ENCODE measurements around the gene PKNOX2. TPM values are rescaled to one million over a fixed set of nuclear protein-coding genes. Genes with fewer than 3 reads are reported as not detected.

PKNOX2 gene
- total RNA-seq, 1 experiment from 2014 or later = 13.1 TPM

DNA sequence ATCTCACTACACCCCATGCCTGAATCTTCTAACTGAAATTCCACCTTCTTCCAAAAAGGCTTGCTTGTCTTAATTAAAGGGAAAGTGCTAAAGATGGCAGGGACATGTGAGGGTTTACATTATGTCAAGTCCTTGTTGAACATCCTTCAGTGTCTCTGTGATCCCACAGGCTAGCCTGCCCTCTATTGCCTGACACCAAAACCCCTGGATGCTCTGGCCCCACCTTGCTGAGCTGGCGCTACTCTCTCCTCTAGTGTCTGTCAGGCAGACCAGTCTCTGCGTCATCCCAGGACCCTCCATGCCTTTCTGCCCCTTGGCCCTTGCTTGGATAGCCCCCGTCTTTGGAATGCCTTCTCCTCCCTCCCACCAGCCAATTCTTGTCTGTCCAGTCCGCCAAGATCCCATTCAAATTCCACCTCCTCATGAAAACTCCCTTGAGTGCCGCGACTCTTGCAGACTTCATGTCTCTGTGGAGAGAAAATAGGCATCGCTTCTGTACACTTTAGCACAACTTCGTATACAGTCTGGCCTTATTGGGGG is 69.3 kb downstream of the PKNOX2 start:
- H3K4me1 ChIP-seq = no peaks in the 10 kb centered on the region
- H3K9me3 ChIP-seq (replicated peaks) = no peaks in the 10 kb centered on the region
- no peak for DNase-seq
- H3K27me3 ChIP-seq = no peaks in the 10 kb centered on the region
- no peak overlapping the region for H3K27ac ChIP-seq
- H3K4me3 ChIP-seq = no peak overlapping the region
- peaks cover 3% of the 10 kb centered on the region; the same call in 1 of the 2 replicates for H3K36me3 ChIP-seq

GRCh38 chr11:125235071-125235471 is 70.5 kb downstream of the PKNOX2 start:
- no peak overlapping the region for H3K27ac ChIP-seq
- H3K36me3 ChIP-seq = peaks cover 3% of the 10 kb centered on the region; the same call in 1 of the 2 replicates
- H3K9me3 ChIP-seq (replicated peaks) = no peaks in the 10 kb centered on the region
- H3K4me3 ChIP-seq = no peak overlapping the region
- DNase-seq = no peak
- H3K4me1 ChIP-seq = no peaks in the 10 kb centered on the region
- no peaks in the 10 kb centered on the region for H3K27me3 ChIP-seq

DNA sequence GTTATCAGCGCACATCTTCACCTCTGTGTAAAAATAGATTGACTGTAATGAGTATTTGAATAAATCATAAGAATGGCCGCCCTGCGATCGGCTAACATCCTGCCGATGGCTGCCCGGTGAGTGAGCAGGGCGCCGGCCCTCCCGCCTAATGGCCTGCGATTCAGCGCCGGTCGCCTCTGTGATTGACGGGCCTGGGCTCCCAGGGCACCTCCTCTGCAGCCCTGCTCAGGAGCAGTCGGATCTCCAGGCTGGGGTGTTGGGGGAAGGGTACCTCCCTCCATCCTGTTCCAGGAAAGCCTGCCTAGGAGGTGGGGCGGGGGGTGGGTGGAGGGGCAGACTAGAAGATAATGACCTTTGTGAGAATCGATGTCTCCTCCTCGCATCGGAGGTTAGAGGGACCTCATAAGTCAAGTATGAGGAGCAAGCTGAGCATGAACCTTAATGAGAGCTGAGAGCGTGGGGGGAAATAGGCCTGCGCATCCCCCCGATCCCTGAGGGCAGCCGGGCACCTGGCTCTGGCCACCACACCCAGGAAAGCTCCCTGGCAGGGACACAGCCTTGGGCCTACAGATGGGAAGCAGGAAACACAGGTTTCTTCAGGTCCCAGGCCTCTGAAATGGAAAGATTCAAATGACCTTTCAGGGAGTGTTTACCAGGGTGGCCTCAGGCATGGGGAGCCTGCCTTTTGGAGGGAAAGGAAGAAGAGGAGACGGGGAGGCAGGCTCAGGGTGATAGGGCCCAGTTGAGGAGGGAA is 71.7 kb downstream of the PKNOX2 start:
- no peak for DNase-seq
- Histone ChIP-seq H3K36me3 (peaks cover 3% of the 10 kb centered on the region; the same call in 1 of the 2 replicates), H3K27me3 (no peaks in the 10 kb centered on the region), H3K27ac (no peak overlapping the region), H3K9me3 (replicated peaks) (no peaks in the 10 kb centered on the region), H3K4me3 (no peak overlapping the region), H3K4me1 (no peaks in the 10 kb centered on the region)

GRCh38 chr11:125239585-125240560 is 75.3 kb downstream of the PKNOX2 start:
- no peaks in the 10 kb centered on the region for H3K9me3 ChIP-seq (replicated peaks)
- H3K4me3 ChIP-seq = no peak overlapping the region
- no peak overlapping the region for H3K27ac ChIP-seq
- peaks cover 3% of the 10 kb centered on the region; the same call in 1 of the 2 replicates for H3K36me3 ChIP-seq
- H3K27me3 ChIP-seq = no peaks in the 10 kb centered on the region
- DNase-seq = no peak
- no peaks in the 10 kb centered on the region for H3K4me1 ChIP-seq

- Histone ChIP-seq H3K27me3 (no peaks in the 10 kb centered on the region), H3K9me3 (replicated peaks) (no peaks in the 10 kb centered on the region), H3K27ac (no peak overlapping the region), H3K4me1 (no peaks in the 10 kb centered on the region), H3K4me3 (no peak overlapping the region), H3K36me3 (peaks cover 2% of the 10 kb centered on the region; the same call in 1 of the 2 replicates)
- DNase-seq = no peak
Observed at GRCh38 chr11:125241104-125241503, 76.6 kb downstream of the PKNOX2 start.

GRCh38 chr11:125242141-125242775 is 77.7 kb downstream of the PKNOX2 start:
- H3K4me3 ChIP-seq = no peak overlapping the region
- no peaks in the 10 kb centered on the region for H3K9me3 ChIP-seq (replicated peaks)
- no peaks in the 10 kb centered on the region for H3K4me1 ChIP-seq
- H3K36me3 ChIP-seq = peaks cover 2% of the 10 kb centered on the region; the same call in 1 of the 2 replicates
- DNase-seq = no peak
- no peaks in the 10 kb centered on the region for H3K27me3 ChIP-seq
- no peak overlapping the region for H3K27ac ChIP-seq

- H3K4me1 ChIP-seq = no peaks in the 10 kb centered on the region
- H3K9me3 ChIP-seq (replicated peaks) = no peaks in the 10 kb centered on the region
- H3K27me3 ChIP-seq = no peaks in the 10 kb centered on the region
- no peak overlapping the region for H3K4me3 ChIP-seq
- no peak for DNase-seq
- H3K27ac ChIP-seq = no peak overlapping the region
- peaks cover 3% of the 10 kb centered on the region; the same call in 1 of the 2 replicates for H3K36me3 ChIP-seq
Observed at GRCh38 chr11:125244166-125244565, 79.6 kb downstream of the PKNOX2 start.

DNA sequence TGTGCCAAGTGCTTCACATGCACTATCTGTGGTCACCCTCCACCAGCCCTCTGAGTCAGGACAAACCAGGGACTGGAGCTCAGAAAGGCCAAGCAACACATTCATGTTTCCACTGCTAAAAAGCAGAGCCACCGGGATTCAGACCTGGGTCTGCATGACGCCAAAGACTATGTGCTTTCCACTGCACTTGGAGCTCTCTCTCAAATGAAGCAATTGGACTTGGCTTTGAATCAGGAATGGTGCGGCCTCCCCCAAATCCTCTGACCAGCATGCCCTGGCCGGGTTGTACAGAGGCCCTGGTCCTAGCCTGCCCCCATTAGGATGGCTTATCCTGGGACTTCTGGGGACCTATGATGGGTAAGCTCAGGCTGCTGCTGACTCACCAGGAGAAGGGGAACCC is 80.7 kb downstream of the PKNOX2 start:
- Histone ChIP-seq H3K4me3 (no peak overlapping the region), H3K27ac (no peak overlapping the region), H3K4me1 (no peaks in the 10 kb centered on the region), H3K36me3 (peaks cover 6% of the 10 kb centered on the region; the same call in 1 of the 2 replicates), H3K9me3 (replicated peaks) (no peaks in the 10 kb centered on the region), H3K27me3 (no peaks in the 10 kb centered on the region)
- DNase-seq = no peak

GRCh38 chr11:125247431-125247830 is 82.9 kb downstream of the PKNOX2 start:
- Histone ChIP-seq H3K9me3 (replicated peaks) (no peaks in the 10 kb centered on the region), H3K4me1 (no peaks in the 10 kb centered on the region), H3K36me3 (peaks cover 6% of the 10 kb centered on the region; the same call in 1 of the 2 replicates), H3K27ac (no peak overlapping the region), H3K27me3 (no peaks in the 10 kb centered on the region), H3K4me3 (no peak overlapping the region)
- no peak for DNase-seq

DNA sequence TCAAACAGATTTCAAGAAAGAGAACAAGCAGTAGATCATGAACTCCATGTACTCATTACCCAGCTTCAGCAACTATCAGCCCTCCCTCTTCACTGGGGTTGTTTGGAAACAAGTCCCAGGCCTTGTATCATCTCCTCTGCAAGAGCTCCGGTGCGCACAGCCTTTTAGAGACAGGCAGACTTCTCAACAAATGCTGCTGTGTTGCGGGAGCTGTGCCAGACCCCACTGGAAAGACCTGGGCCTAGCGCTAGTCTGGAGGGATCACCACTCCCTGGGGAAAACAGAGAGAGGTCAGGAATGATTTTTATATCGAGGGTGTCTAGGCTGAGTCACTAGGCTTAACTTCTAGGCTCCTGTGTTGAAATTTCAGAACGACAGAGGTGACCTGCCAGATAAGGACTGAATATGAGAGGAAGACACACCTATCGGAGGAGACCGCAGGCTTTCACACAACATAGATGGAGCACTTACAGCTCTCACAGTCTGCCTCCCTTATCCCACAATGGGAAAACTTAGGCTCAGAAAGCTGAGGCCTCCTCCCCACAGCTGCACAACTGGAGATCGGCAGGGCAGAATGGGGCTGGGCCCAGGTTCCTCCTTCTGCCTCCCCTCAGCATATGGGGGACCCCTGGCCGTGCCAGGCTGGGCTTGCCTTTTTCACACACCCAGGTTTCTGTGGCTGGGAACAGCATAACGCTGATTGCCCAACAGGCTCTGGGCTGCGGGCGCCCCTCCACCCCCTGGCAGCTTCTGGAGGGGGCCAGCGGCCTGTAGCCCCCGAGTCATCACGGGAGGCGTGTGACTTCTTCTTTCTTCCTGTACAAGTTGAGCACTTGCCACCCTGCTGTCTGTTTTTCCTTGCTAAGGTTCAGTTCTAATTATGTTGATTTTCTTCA is 86.0 kb downstream of the PKNOX2 start:
- no peak for DNase-seq
- Histone ChIP-seq H3K27me3 (no peaks in the 10 kb centered on the region), H3K27ac (no peak overlapping the region), H3K9me3 (replicated peaks) (no peaks in the 10 kb centered on the region), H3K4me3 (no peak overlapping the region), H3K36me3 (peaks cover 6% of the 10 kb centered on the region; the same call in 1 of the 2 replicates), H3K4me1 (no peaks in the 10 kb centered on the region)

GRCh38 chr11:125251214-125251545 is 86.6 kb downstream of the PKNOX2 start:
- H3K36me3 ChIP-seq = peaks cover 4% of the 10 kb centered on the region; the same call in 1 of the 2 replicates
- no peaks in the 10 kb centered on the region for H3K27me3 ChIP-seq
- H3K9me3 ChIP-seq (replicated peaks) = no peaks in the 10 kb centered on the region
- H3K4me3 ChIP-seq = no peak overlapping the region
- H3K27ac ChIP-seq = no peak overlapping the region
- H3K4me1 ChIP-seq = no peaks in the 10 kb centered on the region
- no peak for DNase-seq

DNA sequence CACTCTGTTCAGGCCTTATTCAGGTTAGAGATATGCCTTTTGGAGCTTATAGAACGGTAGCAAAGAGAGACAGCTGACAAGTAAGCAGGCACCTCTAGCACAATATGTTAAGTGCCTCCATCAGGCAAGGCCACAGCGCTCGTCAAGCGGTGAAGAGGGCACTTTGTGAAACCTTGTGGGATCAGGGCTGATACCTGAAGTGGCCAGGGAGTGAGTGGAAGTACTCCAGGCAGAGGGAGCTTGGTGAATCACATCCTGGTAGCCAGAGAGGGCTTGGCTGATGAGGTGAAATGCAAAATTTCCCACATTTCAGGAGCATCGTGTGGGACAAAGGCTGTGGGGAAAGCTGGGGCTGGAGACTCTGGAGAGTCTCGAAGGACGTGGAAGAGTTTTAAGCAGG is 87.4 kb downstream of the PKNOX2 start:
- Histone ChIP-seq H3K27me3 (no peaks in the 10 kb centered on the region), H3K4me3 (no peak overlapping the region), H3K36me3 (peaks cover 4% of the 10 kb centered on the region; the same call in 1 of the 2 replicates), H3K4me1 (no peaks in the 10 kb centered on the region), H3K9me3 (replicated peaks) (no peaks in the 10 kb centered on the region), H3K27ac (no peak overlapping the region)
- no peak for DNase-seq

DNA sequence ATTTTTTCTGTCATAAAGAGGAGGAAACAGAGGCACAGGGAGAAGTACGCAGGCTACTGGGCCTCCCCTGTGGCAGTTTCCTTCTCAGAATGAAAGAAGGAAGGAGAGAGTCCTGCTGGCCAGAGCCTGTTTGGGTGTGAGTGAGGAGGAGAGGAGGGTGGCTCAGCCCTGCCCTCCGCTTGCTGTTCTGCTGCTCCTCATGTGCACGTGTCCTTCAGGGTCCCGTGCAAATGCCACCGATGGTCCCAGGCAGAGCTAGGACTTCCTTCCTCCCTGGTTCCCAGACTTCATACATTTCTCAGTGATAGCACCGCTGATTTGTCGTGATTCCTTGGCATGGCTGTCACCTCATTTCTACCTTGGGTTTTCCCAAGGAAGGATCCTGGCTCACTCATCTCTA is 88.7 kb downstream of the PKNOX2 start:
- Histone ChIP-seq H3K9me3 (replicated peaks) (no peaks in the 10 kb centered on the region), H3K4me1 (no peaks in the 10 kb centered on the region), H3K27ac (no peak overlapping the region), H3K36me3 (peaks cover 4% of the 10 kb centered on the region; the same call in 1 of the 2 replicates), H3K27me3 (no peaks in the 10 kb centered on the region), H3K4me3 (no peak overlapping the region)
- DNase-seq = no peak

All from SJCRH30 (cell line).